HuH-7 (cell line): ENCODE results near the gene TPSG1.
"Not testable (repeated sequence)": the region's sequence is repeated elsewhere in the genome, so short reads cannot be mapped to it uniquely, and the experiment has no call there.

ENCODE experiments used
- DNase-seq: peaks from one replicate; pipeline ENCODE4 v3.0.0; 2011; ENCODE audit warnings: low spot score

The TPSG1 gene

GRCh38 chr16:1194665-1195392 lies 30.2 kb downstream of the TPSG1 start:
- DNase-seq = peak; percentile 49

GRCh38 chr16:1193825-1194581 lies 31.1 kb downstream of the TPSG1 start:
- no peak for DNase-seq

- DNase-seq = no peak
These were observed 31.8 kb downstream of the TPSG1 start for GRCh38 chr16:1193143-1193824.

GRCh38 chr16:1192384-1193073 lies 32.5 kb downstream of the TPSG1 start:
- no peak for DNase-seq

GRCh38 chr16:1190789-1191188 lies 34.3 kb downstream of the TPSG1 start:
- DNase-seq = not testable (repeated sequence)

- no peak for DNase-seq
These were observed 35.6 kb downstream of the TPSG1 start for GRCh38 chr16:1189455-1189854.

- DNase-seq = peak; percentile 68
These were observed 36.5 kb downstream of the TPSG1 start for GRCh38 chr16:1188432-1189189.

- DNase-seq = not testable (repeated sequence)
These were observed 39.4 kb downstream of the TPSG1 start for GRCh38 chr16:1185460-1186207.

- no peak for DNase-seq
These were observed 40.1 kb downstream of the TPSG1 start for GRCh38 chr16:1184980-1185379.

- DNase-seq = no peak
These were observed 40.8 kb downstream of the TPSG1 start for GRCh38 chr16:1184156-1184868.

GRCh38 chr16:1182950-1183907 lies 41.8 kb downstream of the TPSG1 start:
- DNase-seq = no peak

- no peak for DNase-seq
These were observed 42.8 kb downstream of the TPSG1 start for GRCh38 chr16:1182316-1182671.

GRCh38 chr16:1181404-1182315 lies 43.4 kb downstream of the TPSG1 start:
- no peak for DNase-seq

- DNase-seq = no peak
These were observed 44.3 kb downstream of the TPSG1 start for GRCh38 chr16:1180549-1181403.

- DNase-seq = no peak
These were observed 46.7 kb downstream of the TPSG1 start for GRCh38 chr16:1178295-1178910.

- no peak for DNase-seq
These were observed 47.3 kb downstream of the TPSG1 start for GRCh38 chr16:1177750-1178149.

GRCh38 chr16:1177053-1177452 lies 48.0 kb downstream of the TPSG1 start:
- no peak for DNase-seq
